Muscle of leg (tissue), 11 donors: ENCODE measurements around the gene MRPL49. TPM values are rescaled to one million over a fixed set of nuclear protein-coding genes. Genes with fewer than 3 reads are reported as not detected.
"Not testable (repeated sequence)": the region's sequence is repeated elsewhere in the genome, so short reads cannot be mapped to it uniquely, and the experiment has no call there.

Source experiments
- DNase-seq: peaks from one replicate; pipeline ENCODE4 v3.0.0; 2013
- H3K27ac ChIP-seq: one replicate; pipeline ENCODE4 v1.5.1; 2013; ENCODE audit warnings: mild to moderate bottlenecking, low read length, control low read depth
- H3K27me3 ChIP-seq: one replicate; pipeline ENCODE4 v1.6.1; 2013; ENCODE audit warnings: low read length; ENCODE audit not compliant: control insufficient read depth, insufficient read depth
- H3K36me3 ChIP-seq: one replicate; pipeline ENCODE4 v1.6.1; 2013; ENCODE audit warnings: low read length; ENCODE audit not compliant: control insufficient read depth, insufficient read depth
- H3K4me1 ChIP-seq: one replicate; pipeline ENCODE4 v1.6.1; 2013; ENCODE audit warnings: low read length; ENCODE audit not compliant: control insufficient read depth, insufficient read depth
- H3K4me3 ChIP-seq: one replicate; pipeline ENCODE4 v1.5.1; 2013; ENCODE audit warnings: low read length, control low read depth
- H3K9me3 ChIP-seq: replicated peaks from 2 replicates; pipeline ENCODE4 v1.6.1; 2013; ENCODE audit warnings: low read depth, low read length; ENCODE audit not compliant: control insufficient read depth
- WGBS: methylation state at CpG from one replicate; pipeline ENCODE4 v1.1.5; 2013; ENCODE audit warnings: missing lambda C conversion rate; ENCODE audit not compliant: insufficient coverage; 5-methylcytosine and 5-hydroxymethylcytosine counted together
- polyA plus RNA-seq, 8 donors: library from polyadenylated mRNA; unstranded; fragments of 120-200 nt; gene quantifications; one replicate each; pipeline versions ENCODE4 v1.2.1 to v1.2.3, GENCODE V29; 2013; ENCODE audit warnings: inconsistent platforms in 1 of 8, low replicate concordance in 1 of 8; ENCODE audit not compliant: insufficient read length in 8 of 8, insufficient read depth in 1 of 8
- total RNA-seq: library from RNA; stranded (reverse); fragments of 120-200 nt; gene quantifications from one replicate; pipeline ENCODE4 v1.2.4, GENCODE V29; 2013

Gene MRPL49
- total and polyA plus RNA-seq, 9 donors = 19.5 to 31.1 (median 25.7) TPM

DNA sequence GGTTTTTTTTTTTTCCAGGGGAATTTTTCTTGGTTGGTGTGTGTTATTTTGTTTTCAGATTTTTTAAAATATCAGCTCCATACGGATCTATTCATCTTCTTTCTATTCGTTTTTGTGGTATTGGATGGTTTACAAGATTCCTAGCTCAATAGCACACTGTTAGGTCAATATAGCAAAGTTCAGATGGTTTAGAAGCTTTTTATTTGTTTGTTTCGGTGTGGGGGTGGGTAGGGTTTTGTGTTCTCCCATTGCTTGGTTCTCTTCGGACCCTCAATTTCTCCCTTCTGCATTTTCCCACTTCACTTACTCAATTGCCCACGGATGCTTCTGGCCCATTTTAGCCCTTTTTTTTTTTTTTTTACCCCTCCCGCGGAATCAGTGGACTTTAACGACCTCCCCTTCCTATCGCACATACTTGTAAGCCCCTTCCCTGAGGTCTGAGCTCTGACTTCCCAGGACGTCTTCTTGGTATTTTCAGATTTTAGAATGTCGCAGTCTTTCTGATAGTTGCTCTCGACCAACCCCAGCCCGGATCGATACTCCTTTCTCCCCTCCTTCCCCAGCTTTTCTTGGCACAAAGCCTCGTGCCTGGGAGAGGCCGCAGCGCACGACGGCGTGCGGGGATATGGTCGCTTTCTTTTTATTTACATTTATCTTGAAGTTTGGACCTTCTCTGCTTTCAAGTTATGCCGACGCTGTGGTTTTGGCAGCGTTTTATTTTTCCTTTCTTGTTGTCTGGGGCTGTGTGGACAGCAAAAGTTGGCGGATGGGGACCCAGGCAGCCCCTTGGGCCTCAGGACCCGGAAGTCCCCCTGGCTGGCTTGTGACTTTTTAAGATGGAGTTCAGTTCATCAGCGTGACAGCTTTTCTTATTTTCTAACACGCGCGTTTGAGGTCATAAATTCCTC lies 43.5 kb downstream of the MRPL49 start:
- Histone ChIP-seq H3K36me3 (no peaks in the 10 kb centered on the region), H3K4me1 (no peaks in the 10 kb centered on the region), H3K27ac (no peak overlapping the region), H3K27me3 (peaks cover 3% of the 10 kb centered on the region), H3K9me3 (no peaks in the 10 kb centered on the region), H3K4me3 (no peak overlapping the region)
- 28% methylated on average over 8 of the region's 31 CpGs for WGBS
- peak; percentile 52 for DNase-seq

DNA sequence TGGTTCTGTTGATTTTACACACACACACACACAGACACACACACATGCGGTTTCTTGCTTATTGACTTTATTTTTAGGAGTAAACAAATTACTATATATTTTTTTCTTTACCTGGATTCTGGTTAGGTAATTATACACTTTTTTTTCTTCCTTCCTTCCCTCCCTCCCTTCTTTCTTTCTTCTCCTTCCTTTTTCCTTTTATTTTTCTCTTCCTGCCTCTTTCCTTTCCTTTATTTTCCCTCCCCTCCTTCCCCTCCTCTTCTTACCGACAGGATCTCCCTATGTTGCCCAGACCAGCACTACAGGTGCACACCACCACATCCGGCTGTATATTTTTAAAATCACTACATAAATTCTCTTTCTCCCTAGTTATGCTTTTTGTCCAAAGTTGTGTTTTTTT lies 44.8 kb downstream of the MRPL49 start:
- no CpG with 5 or more reads among the region's 3 CpGs for WGBS
- H3K36me3 ChIP-seq = no peaks in the 10 kb centered on the region
- no peaks in the 10 kb centered on the region for H3K9me3 ChIP-seq
- no peaks in the 10 kb centered on the region for H3K4me1 ChIP-seq
- H3K27ac ChIP-seq = no peak overlapping the region
- H3K27me3 ChIP-seq = peaks cover 3% of the 10 kb centered on the region
- no peak overlapping the region for H3K4me3 ChIP-seq
- DNase-seq = no peak

DNA sequence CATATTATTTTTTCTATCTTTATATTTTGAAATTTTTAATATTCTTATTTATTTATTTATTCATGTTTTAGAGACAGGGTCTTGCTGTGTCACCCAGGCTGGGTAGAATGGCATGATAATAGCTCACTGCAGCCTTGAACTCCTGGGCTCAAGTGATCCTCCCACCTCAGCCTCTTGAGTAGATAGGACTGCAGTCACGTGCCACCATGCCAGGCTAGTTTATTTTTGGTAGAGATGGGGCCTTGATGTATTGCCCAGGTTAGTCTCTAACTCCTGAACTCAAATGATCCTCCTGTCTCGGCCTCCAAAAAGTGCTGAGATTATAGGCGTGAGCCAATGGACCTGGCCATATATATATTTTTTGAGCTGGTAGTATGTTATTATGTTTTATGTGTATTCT lies 45.5 kb downstream of the MRPL49 start:
- Histone ChIP-seq H3K4me3 (no peak overlapping the region), H3K36me3 (no peaks in the 10 kb centered on the region), H3K4me1 (no peaks in the 10 kb centered on the region), H3K27me3 (peaks cover 3% of the 10 kb centered on the region), H3K9me3 (no peaks in the 10 kb centered on the region), H3K27ac (no peak overlapping the region)
- no peak for DNase-seq
- no CpG with 5 or more reads among the region's 3 CpGs for WGBS

GRCh38 chr11:65169164-65169641 lies 47.1 kb downstream of the MRPL49 start:
- no peak for DNase-seq
- Histone ChIP-seq H3K4me1 (no peaks in the 10 kb centered on the region), H3K27ac (no peak overlapping the region), H3K36me3 (no peaks in the 10 kb centered on the region), H3K27me3 (peaks cover 3% of the 10 kb centered on the region), H3K4me3 (no peak overlapping the region), H3K9me3 (no peaks in the 10 kb centered on the region)
- WGBS = 46% methylated on average over 2 of the region's 11 CpGs

- H3K27ac ChIP-seq = no peak within 1 kb of the TSS
- DNase-seq = no peak
- H3K36me3 ChIP-seq = no peaks in the 10 kb centered on the region
- H3K4me1 ChIP-seq = no peaks in the 10 kb centered on the region
- H3K4me3 ChIP-seq = no peak within 1 kb of the TSS
- no peaks in the 10 kb centered on the region for H3K9me3 ChIP-seq
- peaks cover 3% of the 10 kb centered on the region for H3K27me3 ChIP-seq
- 86% methylated on average over 13 of the region's 21 CpGs for WGBS
Measured at GRCh38 chr11:65170058-65170534, 48.0 kb downstream of the MRPL49 start, which contains the start of gene SPDYC. Gene SPDYC (plus strand): TSS chr11:65170233. CDS start chr11:65171358, 1,125 bp downstream.

- 91% methylated on average over 7 of the region's 10 CpGs for WGBS
- Histone ChIP-seq H3K27me3 (no peaks in the 10 kb centered on the region), H3K4me1 (no peaks in the 10 kb centered on the region), H3K27ac (no peak overlapping the region), H3K36me3 (no peaks in the 10 kb centered on the region), H3K9me3 (no peaks in the 10 kb centered on the region), H3K4me3 (no peak overlapping the region)
- no peak for DNase-seq
Measured at GRCh38 chr11:65172600-65172999, 50.5 kb downstream of the MRPL49 start.

- not testable (repeated sequence) for DNase-seq, H3K27ac ChIP-seq, H3K9me3 ChIP-seq, H3K4me3 ChIP-seq, H3K36me3 ChIP-seq, H3K27me3 ChIP-seq, H3K4me1 ChIP-seq
- no CpG with 5 or more reads among the region's 2 CpGs for WGBS
Measured at GRCh38 chr11:65174571-65175010, 52.5 kb downstream of the MRPL49 start.

Other genes starting within 250 kb of the MRPL49 start
- gene EHD1, start 243.7 kb upstream of the MRPL49 start, total RNA-seq = 46.1 TPM
- gene EHD1, start 243.7 kb upstream of the MRPL49 start, polyA plus RNA-seq = 100 to 1,000 TPM in 4 of 8 donors, 10 to 100 TPM in 4; 86.2 to 117 (median 96.7) TPM
- 7.5 TPM for gene ATG2A, start 205.1 kb upstream of the MRPL49 start, total RNA-seq
- gene ATG2A, start 205.1 kb upstream of the MRPL49 start, polyA plus RNA-seq = 10 to 100 TPM in 7 of 8 donors, 1 to 10 TPM in 1; 10.0 to 16.0 (median 13.0) TPM
- 5.6 TPM for gene PPP2R5B, start 197.6 kb upstream of the MRPL49 start, total RNA-seq
- gene PPP2R5B, start 197.6 kb upstream of the MRPL49 start, polyA plus RNA-seq = 10 to 100 TPM; 10.0 to 16.9 (median 12.1) TPM
- gene GPHA2, start 186.4 kb upstream of the MRPL49 start, total RNA-seq = not detected
- gene GPHA2, start 186.4 kb upstream of the MRPL49 start, polyA plus RNA-seq = under 1 TPM in 4 of 8 donors, not detected in 4; 0.15 to 0.53 (median 0.24) TPM
- not detected for gene MAJIN, start 150.2 kb upstream of the MRPL49 start, total RNA-seq
- gene MAJIN, start 150.2 kb upstream of the MRPL49 start, polyA plus RNA-seq = not detected
- gene BATF2, start 125.3 kb upstream of the MRPL49 start, total RNA-seq = 0.62 TPM
- gene BATF2, start 125.3 kb upstream of the MRPL49 start, polyA plus RNA-seq = 1 to 10 TPM in 4 of 8 donors, under 1 TPM in 4; 0.84 to 1.9 (median 1.1) TPM
- gene ARL2, start 108.2 kb upstream of the MRPL49 start, total RNA-seq = 84.6 TPM
- gene ARL2, start 108.2 kb upstream of the MRPL49 start, polyA plus RNA-seq = 100 to 1,000 TPM in 1 of 8 donors, 10 to 100 TPM in 7; 80.5 to 101 (median 89.1) TPM
- 18.3 TPM for gene SNX15, start 94.9 kb upstream of the MRPL49 start, total RNA-seq
- gene SNX15, start 94.9 kb upstream of the MRPL49 start, polyA plus RNA-seq = 10 to 100 TPM; 19.6 to 29.6 (median 23.2) TPM
- 6.7 TPM for gene SAC3D1, start 81.1 kb upstream of the MRPL49 start, total RNA-seq
- gene SAC3D1, start 81.1 kb upstream of the MRPL49 start, polyA plus RNA-seq = 10 to 100 TPM; 12.5 to 16.0 (median 15.1) TPM
- 13.6 TPM for gene NAALADL1, start 63.8 kb upstream of the MRPL49 start, total RNA-seq
- 10 to 100 TPM in 5 of 8 donors, 1 to 10 TPM in 3; 6.2 to 14.0 (median 10.7) TPM for gene NAALADL1, start 63.8 kb upstream of the MRPL49 start, polyA plus RNA-seq
- 6.6 TPM for gene CDCA5, start 38.3 kb upstream of the MRPL49 start, total RNA-seq
- gene CDCA5, start 38.3 kb upstream of the MRPL49 start, polyA plus RNA-seq = 10 to 100 TPM in 7 of 8 donors, 1 to 10 TPM in 1; 9.7 to 17.0 (median 14.4) TPM
- gene ZFPL1, start 38.1 kb upstream of the MRPL49 start, total RNA-seq = 23.2 TPM
- 10 to 100 TPM; 20.6 to 26.3 (median 24.0) TPM for gene ZFPL1, start 38.1 kb upstream of the MRPL49 start, polyA plus RNA-seq
- gene VPS51, start 26.1 kb upstream of the MRPL49 start, total RNA-seq = 109 TPM
- 100 to 1,000 TPM; 128 to 147 (median 136) TPM for gene VPS51, start 26.1 kb upstream of the MRPL49 start, polyA plus RNA-seq
- gene TM7SF2, start 10.4 kb upstream of the MRPL49 start, total RNA-seq = 6.5 TPM
- gene TM7SF2, start 10.4 kb upstream of the MRPL49 start, polyA plus RNA-seq = 10 to 100 TPM in 1 of 8 donors, 1 to 10 TPM in 7; 4.1 to 14.4 (median 7.5) TPM
- 5.1 TPM for gene ZNHIT2, start 4.6 kb upstream of the MRPL49 start, total RNA-seq
- 1 to 10 TPM; 4.2 to 6.0 (median 4.8) TPM for gene ZNHIT2, start 4.6 kb upstream of the MRPL49 start, polyA plus RNA-seq
- 998 TPM for gene FAU, start 187 bp upstream of the MRPL49 start, total RNA-seq
- gene FAU, start 187 bp upstream of the MRPL49 start, polyA plus RNA-seq = 1,000 to 10,000 TPM in 7 of 8 donors, 100 to 1,000 TPM in 1; 971 to 1,242 (median 1,085) TPM
- gene SYVN1, start 12.2 kb downstream of the MRPL49 start, total RNA-seq = 10.0 TPM
- gene SYVN1, start 12.2 kb downstream of the MRPL49 start, polyA plus RNA-seq = 10 to 100 TPM; 31.1 to 53.4 (median 41.1) TPM
- gene SPDYC, start 47.9 kb downstream of the MRPL49 start, total RNA-seq = not detected
- under 1 TPM in 1 of 8 donors, not detected in 7; 0.16 TPM for gene SPDYC, start 47.9 kb downstream of the MRPL49 start, polyA plus RNA-seq
- 46.7 TPM for gene CAPN1, start 59.6 kb downstream of the MRPL49 start, total RNA-seq
- 10 to 100 TPM; 69.1 to 90.2 (median 80.1) TPM for gene CAPN1, start 59.6 kb downstream of the MRPL49 start, polyA plus RNA-seq
- gene POLA2, start 139.6 kb downstream of the MRPL49 start, total RNA-seq = 18.8 TPM
- 10 to 100 TPM; 35.4 to 64.7 (median 51.6) TPM for gene POLA2, start 139.6 kb downstream of the MRPL49 start, polyA plus RNA-seq
- 20.8 TPM for gene CDC42EP2, start 192.5 kb downstream of the MRPL49 start, total RNA-seq
- 10 to 100 TPM; 26.9 to 42.4 (median 35.4) TPM for gene CDC42EP2, start 192.5 kb downstream of the MRPL49 start, polyA plus RNA-seq
- 31.0 TPM for gene DPF2, start 211.5 kb downstream of the MRPL49 start, total RNA-seq
- 10 to 100 TPM; 43.9 to 62.4 (median 52.2) TPM for gene DPF2, start 211.5 kb downstream of the MRPL49 start, polyA plus RNA-seq
- gene TIGD3, start 232.4 kb downstream of the MRPL49 start, total RNA-seq = 0.22 TPM
- under 1 TPM; 0.12 to 0.32 (median 0.20) TPM for gene TIGD3, start 232.4 kb downstream of the MRPL49 start, polyA plus RNA-seq